ENCODE measurements around the gene CAPZA2.

The CAPZA2 gene

DNA sequence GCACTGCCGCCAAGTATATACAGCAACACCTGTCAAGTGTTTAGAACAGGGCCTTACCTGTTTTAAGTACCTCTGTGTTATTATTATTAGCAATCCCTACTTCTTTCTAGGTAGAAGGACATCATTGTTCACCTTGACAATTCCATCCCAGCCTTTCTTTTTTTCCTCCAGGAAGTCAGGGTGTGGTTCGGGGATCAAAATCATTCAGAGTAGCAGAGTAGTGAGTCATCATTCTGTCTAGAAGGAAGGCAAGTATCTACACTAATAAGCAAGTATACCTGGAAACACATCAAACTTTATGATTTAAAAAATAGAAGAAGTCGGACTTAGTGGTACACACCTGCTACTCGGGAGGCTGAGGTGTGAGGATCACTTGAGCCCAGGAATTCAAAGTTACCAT lies 25.5 kb upstream of the CAPZA2 start:
- DNase-seq = no peak
- TF ChIP-seq CTCF (IDR thresholded peaks at IDR 0.05; ENCODE audit: low read depth, low read length) = no peak
- no peak overlapping the region for H3K4me3 ChIP-seq (ENCODE audit: low read depth, low read length)
- H3K27me3 ChIP-seq (ENCODE audit: insufficient read depth, low read depth, severe bottlenecking) = peaks cover 6% of the 10 kb centered on the region
- H3K27ac ChIP-seq = no peak overlapping the region
- H3K9me3 ChIP-seq (ENCODE audit: severe bottlenecking) = no peaks in the 10 kb centered on the region
- H3K36me3 ChIP-seq = no peaks in the 10 kb centered on the region

DNA sequence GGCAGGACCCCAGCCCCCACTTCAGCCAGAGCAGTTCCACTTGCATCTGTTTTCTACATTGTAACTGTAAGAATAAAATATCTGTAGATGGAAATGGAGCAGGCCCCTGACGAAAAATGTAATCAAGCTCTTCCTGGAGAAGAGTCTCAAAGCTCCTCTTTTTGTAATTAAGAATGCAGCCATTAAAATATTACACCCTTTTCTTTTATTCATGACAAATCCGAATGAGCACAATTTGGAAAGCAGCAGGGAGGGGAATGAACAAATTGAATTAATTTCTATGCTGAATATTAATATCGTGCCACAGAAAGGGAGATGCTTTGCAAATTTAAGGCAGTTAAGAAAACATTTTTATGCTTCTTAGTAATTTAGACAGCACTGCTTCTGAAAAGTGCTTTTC lies 24.8 kb upstream of the CAPZA2 start:
- no peak for TF ChIP-seq CTCF (IDR thresholded peaks at IDR 0.05; ENCODE audit: low read depth, low read length)
- DNase-seq = no peak
- H3K9me3 ChIP-seq (ENCODE audit: severe bottlenecking) = no peaks in the 10 kb centered on the region
- H3K4me3 ChIP-seq (ENCODE audit: low read depth, low read length) = no peak overlapping the region
- H3K27me3 ChIP-seq (ENCODE audit: insufficient read depth, low read depth, severe bottlenecking) = peaks cover 6% of the 10 kb centered on the region
- no peaks in the 10 kb centered on the region for H3K36me3 ChIP-seq
- H3K27ac ChIP-seq = no peak overlapping the region

GRCh38 chr7:116840256-116840655 lies 22.1 kb upstream of the CAPZA2 start:
- H3K4me3 ChIP-seq (ENCODE audit: low read depth, low read length) = no peak overlapping the region
- TF ChIP-seq CTCF (IDR thresholded peaks at IDR 0.05; ENCODE audit: low read depth, low read length) = no peak
- no peaks in the 10 kb centered on the region for H3K36me3 ChIP-seq
- H3K9me3 ChIP-seq (ENCODE audit: severe bottlenecking) = no peaks in the 10 kb centered on the region
- peaks cover 11% of the 10 kb centered on the region for H3K27me3 ChIP-seq (ENCODE audit: insufficient read depth, low read depth, severe bottlenecking)
- DNase-seq = no peak
- H3K27ac ChIP-seq = no peak overlapping the region

DNA sequence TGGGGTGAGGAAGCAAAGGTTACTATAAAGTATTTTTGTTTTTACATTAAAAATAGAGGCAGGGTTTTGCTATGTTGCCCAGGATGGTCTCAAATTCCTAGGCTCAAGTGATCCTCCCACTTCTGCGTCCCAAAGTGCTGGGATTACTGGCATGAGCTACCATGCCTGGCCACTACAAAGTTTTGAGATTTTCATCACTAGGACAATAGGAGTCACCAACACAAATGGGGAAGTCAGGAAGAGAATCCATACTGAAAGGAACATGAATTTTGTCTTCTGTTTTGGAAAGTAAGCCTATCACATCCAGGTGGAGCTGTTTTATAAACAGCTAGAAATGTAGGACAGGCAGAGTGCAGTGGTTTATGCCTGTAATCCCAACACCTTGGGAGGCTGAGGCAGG lies 20.0 kb upstream of the CAPZA2 start:
- Histone ChIP-seq H3K36me3 (no peaks in the 10 kb centered on the region), H3K27me3 (ENCODE audit: insufficient read depth, low read depth, severe bottlenecking) (peaks cover 8% of the 10 kb centered on the region), H3K9me3 (ENCODE audit: severe bottlenecking) (no peaks in the 10 kb centered on the region), H3K4me3 (ENCODE audit: low read depth, low read length) (no peak overlapping the region), H3K27ac (no peak overlapping the region)
- no peak for TF ChIP-seq CTCF (IDR thresholded peaks at IDR 0.05; ENCODE audit: low read depth, low read length)
- DNase-seq = no peak

DNA sequence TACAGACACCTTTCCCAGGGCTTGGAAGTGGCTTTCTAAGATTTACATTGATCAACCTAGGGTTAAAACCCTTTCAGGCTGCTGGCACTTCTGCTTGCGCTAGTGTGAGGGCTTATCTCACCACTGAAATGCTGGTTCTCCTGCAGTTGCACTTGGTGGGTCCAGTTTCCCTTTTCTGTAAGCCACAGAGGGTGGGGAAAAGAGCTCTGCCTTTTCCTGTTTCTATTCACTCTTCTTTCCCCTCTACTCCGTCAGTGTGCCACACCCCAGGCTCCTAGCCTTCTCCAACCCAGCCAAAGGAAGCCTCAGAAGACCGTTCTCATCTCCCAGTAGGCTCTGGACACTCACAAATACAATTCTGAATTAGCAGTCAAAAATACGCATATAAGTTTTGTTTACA lies 19.0 kb upstream of the CAPZA2 start:
- Histone ChIP-seq H3K36me3 (no peaks in the 10 kb centered on the region), H3K27me3 (ENCODE audit: insufficient read depth, low read depth, severe bottlenecking) (peaks cover 8% of the 10 kb centered on the region), H3K27ac (no peak overlapping the region), H3K9me3 (ENCODE audit: severe bottlenecking) (no peaks in the 10 kb centered on the region), H3K4me3 (ENCODE audit: low read depth, low read length) (no peak overlapping the region)
- no peak for DNase-seq
- TF ChIP-seq CTCF (IDR thresholded peaks at IDR 0.05; ENCODE audit: low read depth, low read length) = no peak

GRCh38 chr7:116851175-116851574 lies 11.2 kb upstream of the CAPZA2 start:
- Histone ChIP-seq H3K9me3 (ENCODE audit: severe bottlenecking) (no peaks in the 10 kb centered on the region), H3K4me3 (ENCODE audit: low read depth, low read length) (no peak overlapping the region), H3K27ac (no peak overlapping the region), H3K27me3 (ENCODE audit: insufficient read depth, low read depth, severe bottlenecking) (no peaks in the 10 kb centered on the region), H3K36me3 (no peaks in the 10 kb centered on the region)
- DNase-seq = no peak
- no peak for TF ChIP-seq CTCF (IDR thresholded peaks at IDR 0.05; ENCODE audit: low read depth, low read length)
